ENCODE measurements around the gene EBF3. TPM values are rescaled to one million over a fixed set of nuclear protein-coding genes. Genes with fewer than 3 reads are reported as not detected.

The EBF3 gene
- total RNA-seq, 1 experiment from 2014 or later = not detected

GRCh38 chr10:129949411-129949810 lies 14.7 kb downstream of the EBF3 start:
- Histone ChIP-seq H3K4me3 (no peak overlapping the region), H3K79me2 (ENCODE audit: low read depth) (no peaks in the 10 kb centered on the region), H3K4me1 (replicated peaks; ENCODE audit: insufficient read depth) (no peaks in the 10 kb centered on the region), H4K20me1 (ENCODE audit: insufficient read depth) (no peaks in the 10 kb centered on the region), H3K27ac (no peak overlapping the region), H3K9me3 (ENCODE audit: insufficient read depth, low read depth) (no peaks in the 10 kb centered on the region), H3K4me2 (no peak overlapping the region), H2AFZ (no peak overlapping the region), H3K36me3 (ENCODE audit: low read depth) (no peaks in the 10 kb centered on the region), H3K27me3 (ENCODE audit: insufficient read depth, low read depth) (peaks cover 41% of the 10 kb centered on the region; the same call in 1 of the 2 replicates), H3K9me2 (ENCODE audit: insufficient read depth) (no peaks in the 10 kb centered on the region), H3F3A (ENCODE audit: insufficient read depth, low read depth) (no peaks in the 10 kb centered on the region)
- no peak for TF ChIP-seq CTCF (conservative IDR thresholded peaks at IDR 0.05)
- no peak for TF ChIP-seq EZH2 (IDR thresholded peaks at IDR 0.05; ENCODE audit: low read depth)
- ChIA-PET CTCF (no interaction called here), POLR2A (ENCODE audit: unreplicated experiment) (no interaction called here)
- BruUV-seq (replicated peaks) = no TSS peak
- intact Hi-C loops (cut with micrococcal nuclease; ENCODE audit: unreplicated experiment) = no loop called here
- no peak for DNase-seq

GRCh38 chr10:129946859-129947258 lies 17.2 kb downstream of the EBF3 start:
- POLR2A ChIA-PET (ENCODE audit: unreplicated experiment) = no interaction called here
- H3F3A ChIP-seq (ENCODE audit: insufficient read depth, low read depth) = no peaks in the 10 kb centered on the region
- H3K27me3 ChIP-seq (ENCODE audit: insufficient read depth, low read depth) = peaks cover 38% of the 10 kb centered on the region
- intact Hi-C loops (cut with micrococcal nuclease; ENCODE audit: unreplicated experiment) = no loop called here
- H2AFZ ChIP-seq = no peak overlapping the region
- H3K79me2 ChIP-seq (ENCODE audit: low read depth) = no peaks in the 10 kb centered on the region
- DNase-seq = no peak
- no peaks in the 10 kb centered on the region for H3K36me3 ChIP-seq (ENCODE audit: low read depth)
- no peaks in the 10 kb centered on the region for H3K4me1 ChIP-seq (replicated peaks; ENCODE audit: insufficient read depth)
- H4K20me1 ChIP-seq (ENCODE audit: insufficient read depth) = no peaks in the 10 kb centered on the region
- H3K27ac ChIP-seq = no peak overlapping the region
- no peak for TF ChIP-seq EZH2 (IDR thresholded peaks at IDR 0.05; ENCODE audit: low read depth)
- no peak for TF ChIP-seq CTCF (conservative IDR thresholded peaks at IDR 0.05)
- CTCF ChIA-PET = no interaction called here
- H3K4me2 ChIP-seq = no peak overlapping the region
- no peak overlapping the region for H3K4me3 ChIP-seq
- H3K9me3 ChIP-seq (ENCODE audit: insufficient read depth, low read depth) = no peaks in the 10 kb centered on the region
- BruUV-seq (replicated peaks) = no TSS peak
- no peaks in the 10 kb centered on the region for H3K9me2 ChIP-seq (ENCODE audit: insufficient read depth)

- Histone ChIP-seq H3K4me1 (replicated peaks; ENCODE audit: insufficient read depth) (no peaks in the 10 kb centered on the region), H3K27ac (no peak overlapping the region), H3F3A (ENCODE audit: insufficient read depth, low read depth) (no peaks in the 10 kb centered on the region), H3K27me3 (ENCODE audit: insufficient read depth, low read depth) (peaks cover 40% of the 10 kb centered on the region), H3K36me3 (ENCODE audit: low read depth) (no peaks in the 10 kb centered on the region), H3K9me2 (ENCODE audit: insufficient read depth) (no peaks in the 10 kb centered on the region), H4K20me1 (ENCODE audit: insufficient read depth) (no peaks in the 10 kb centered on the region), H2AFZ (no peak overlapping the region), H3K9me3 (ENCODE audit: insufficient read depth, low read depth) (no peaks in the 10 kb centered on the region), H3K79me2 (ENCODE audit: low read depth) (no peaks in the 10 kb centered on the region), H3K4me2 (no peak overlapping the region), H3K4me3 (no peak overlapping the region)
- DNase-seq = no peak
- CTCF ChIA-PET = no interaction called here
- no TSS peak for BruUV-seq (replicated peaks)
- POLR2A ChIA-PET (ENCODE audit: unreplicated experiment) = no interaction called here
- intact Hi-C loops (cut with micrococcal nuclease; ENCODE audit: unreplicated experiment) = no loop called here
- no peak for TF ChIP-seq EZH2 (IDR thresholded peaks at IDR 0.05; ENCODE audit: low read depth)
- no peak for TF ChIP-seq CTCF (conservative IDR thresholded peaks at IDR 0.05)
Observed at GRCh38 chr10:129945941-129946760, 17.9 kb downstream of the EBF3 start.

All from PC-9 (cell line).